HepG2 (cell line): ENCODE data around the gene RAMP1. TPM values are rescaled to one million over a fixed set of nuclear protein-coding genes. Genes with fewer than 3 reads are reported as not detected.

ENCODE experiments used
- ATAC-seq: fragments of 200-7000 bp; cut with Tn5 transposase; 3 replicates; pipeline ENCODE4 v1.9.1; 2020; ENCODE audit warnings: mild to moderate bottlenecking, moderate library complexity
- BruUV-seq: library from RNA; stranded (reverse); fragments of 400-500 nt; replicated peaks from 2 replicates; lab custom pipeline; 2021; lab: Mats Ljungman, UMichigan
- CTCF ChIA-PET: fragments of 300-600 bp; formaldehyde crosslinking; extraction: SDS; loops from one replicate; lab custom pipeline; 2021; ENCODE audit warnings: low total read pairs, inconsistent platforms, low intra/inter-chr PET ratio; lab: Yijun Ruan, JAX
- POLR2A ChIA-PET: fragments of 350-600 bp; sonication (Branson Sonifier 250); formaldehyde crosslinking; loops from one replicate; lab custom pipeline; 2020; ENCODE audit warnings: antibody characterized with exemption, inconsistent platforms; lab: Yijun Ruan, JAX
- DNase-seq: peaks from one replicate; pipeline ENCODE4 v3.0.0-alpha.2; 2015; ENCODE audit warnings: low spot score
- FAIRE-seq: peaks from 3 replicates; lab custom pipeline; 2011; peaks lifted over from hg19 to GRCh38; lab: Jason Lieb, UNC
- H2AFZ ChIP-seq: one replicate; pipeline ENCODE4 v1.6.1; 2011; ENCODE audit warnings: low read length, inconsistent platforms
- H3K27ac ChIP-seq: fragments of 300-600 bp; 3 replicates; pipeline ENCODE4 v1.8.0; 2011; ENCODE audit warnings: mixed run types, mild to moderate bottlenecking, mixed read lengths, low read length, inconsistent platforms; ENCODE audit not compliant: insufficient read depth; ENCODE audit errors: extremely low read length
- H3K27me3 ChIP-seq, 2 experiments: fragments of 200-600 bp in 1 of 2; 2 replicates in 1 of 2; 3 replicates in 1 of 2; pipeline versions ENCODE4 v1.6.0 to v1.8.0; 2011; ENCODE audit warnings: low read length in 2 of 2, mild to moderate bottlenecking in 2 of 2, moderate library complexity in 2 of 2, inconsistent platforms in 1 of 2; ENCODE audit not compliant: insufficient read depth in 2 of 2, control insufficient read depth in 1 of 2
- H3K36me3 ChIP-seq, 2 experiments: fragments of 200-600 bp in 1 of 2; replicated peaks in 1 of 2; 2 replicates in 1 of 2; 3 replicates in 1 of 2; pipeline versions ENCODE4 v1.5.1 to v1.8.0; 2011; ENCODE audit warnings: low read length in 2 of 2, inconsistent platforms in 1 of 2; ENCODE audit not compliant: insufficient read depth in 2 of 2, control insufficient read depth in 1 of 2
- H3K4me1 ChIP-seq: 2 replicates; pipeline ENCODE4 v1.5.1; 2012; ENCODE audit warnings: low read length, inconsistent platforms; ENCODE audit not compliant: insufficient read depth
- H3K4me2 ChIP-seq: 2 replicates; pipeline ENCODE4 v1.6.0; 2011; ENCODE audit warnings: low read depth, low read length, inconsistent platforms
- H3K4me3 ChIP-seq, 3 experiments: fragments of 200-600 bp in 1 of 3; sonication (generic), shearing (Covaris generic) in 1 of 3; replicated peaks in 1 of 3; 2 replicates each; pipeline ENCODE4 v1.5.1; 2011 to 2016; ENCODE audit warnings: low read length in 3 of 3, inconsistent platforms in 2 of 3, low read depth in 2 of 3, mild to moderate bottlenecking in 2 of 3, control low read depth in 1 of 3, mixed read lengths in 1 of 3; ENCODE audit not compliant: insufficient read depth in 1 of 3
- H3K79me2 ChIP-seq: one replicate; pipeline ENCODE4 v1.6.1; 2011; ENCODE audit warnings: low read length, inconsistent platforms; ENCODE audit not compliant: insufficient read depth
- H3K9ac ChIP-seq: 2 replicates; pipeline ENCODE4 v1.6.0; 2011; ENCODE audit warnings: mild to moderate bottlenecking, low read depth, low read length, inconsistent platforms; ENCODE audit not compliant: insufficient read depth
- H3K9me3 ChIP-seq: 2 replicates; pipeline ENCODE4 v1.5.1; 2012; ENCODE audit warnings: mild to moderate bottlenecking, low read length
- H4K20me1 ChIP-seq: 2 replicates; pipeline ENCODE4 v1.6.0; 2011; ENCODE audit warnings: inconsistent platforms, mild to moderate bottlenecking, low read length, moderate library complexity; ENCODE audit not compliant: insufficient read depth
- ARID5B ChIP-seq: IDR thresholded peaks from 2 replicates; pipeline ENCODE4 v1.4.0; 2020; ENCODE audit warnings: mild to moderate bottlenecking, missing genetic modification reagents
- ATF4 ChIP-seq, 2 experiments: fragments of 450-650 bp in 1 of 2; sonication (generic) in 1 of 2; formaldehyde crosslinking; IDR thresholded peaks; 2 replicates each; pipeline versions ENCODE4 v1.5.0 to v1.8.0; 2020 to 2022; ENCODE audit warnings: mild to moderate bottlenecking in 1 of 2, missing genetic modification reagents in 1 of 2
- CREBL2 ChIP-seq: sonication (generic); formaldehyde crosslinking; IDR thresholded peaks from 2 replicates; pipeline ENCODE4 v1.8.1; 2023; ENCODE audit warnings: missing genetic modification reagents, mild to moderate bottlenecking, borderline replicate concordance
- CTCF ChIP-seq: sonication (generic); formaldehyde crosslinking; IDR thresholded peaks from 2 replicates; pipeline ENCODE4 v1.5.0; 2020; ENCODE audit warnings: mild to moderate bottlenecking, missing genetic modification reagents, moderate library complexity
- FOXO1 ChIP-seq: sonication (generic); formaldehyde crosslinking; IDR thresholded peaks from 2 replicates; pipeline ENCODE4 v1.4.0; 2020; ENCODE audit warnings: missing genetic modification reagents
- LRRFIP1 ChIP-seq: sonication (generic); formaldehyde crosslinking; conservative IDR thresholded peaks from 2 replicates; pipeline ENCODE4 v1.4.0; 2020; ENCODE audit warnings: missing genetic modification reagents
- MIXL1 ChIP-seq: IDR thresholded peaks from 2 replicates; pipeline ENCODE4 v1.6.1; 2016
- MLX ChIP-seq: IDR thresholded peaks from 2 replicates; pipeline ENCODE4 v1.6.1; 2016
- PLRG1 ChIP-seq: fragments of 450-650 bp; conservative IDR thresholded peaks from 2 replicates; pipeline ENCODE4 v1.6.1; 2016
- SRY ChIP-seq: sonication (generic); formaldehyde crosslinking; IDR thresholded peaks from 2 replicates; pipeline ENCODE4 v1.8.0; 2022; ENCODE audit warnings: mild to moderate bottlenecking, missing genetic modification reagents
- YEATS2 ChIP-seq: sonication (generic); formaldehyde crosslinking; IDR thresholded peaks from 2 replicates; pipeline ENCODE4 v1.4.0; 2020; ENCODE audit warnings: missing genetic modification reagents, borderline replicate concordance
- ZEB1 ChIP-seq: IDR thresholded peaks from 2 replicates; pipeline ENCODE4 v1.6.1; 2012; ENCODE audit warnings: mild to moderate bottlenecking, low read depth, inconsistent platforms; ENCODE audit not compliant: insufficient replicate concordance
- ZNF143 ChIP-seq: sonication (generic); formaldehyde crosslinking; IDR thresholded peaks from 2 replicates; pipeline ENCODE4 v1.4.0; 2020; ENCODE audit warnings: missing genetic modification reagents
- ZNF468 ChIP-seq: sonication (generic); formaldehyde crosslinking; IDR thresholded peaks from 2 replicates; pipeline ENCODE4 v1.8.0; 2022; ENCODE audit warnings: mild to moderate bottlenecking, moderate library complexity, missing genetic modification reagents
- ZNF713 ChIP-seq: sonication (generic); formaldehyde crosslinking; IDR thresholded peaks from 2 replicates; pipeline ENCODE4 v1.4.0; 2020; ENCODE audit warnings: mild to moderate bottlenecking, missing genetic modification reagents
- ZNF773 ChIP-seq: sonication (generic); formaldehyde crosslinking; IDR thresholded peaks from 2 replicates; pipeline ENCODE4 v1.4.0; 2020; ENCODE audit warnings: missing genetic modification reagents, borderline replicate concordance
- WGBS: methylation state at CpG from one replicate; pipeline ENCODE4 v1.1.6; 2017; ENCODE audit warnings: low lambda C conversion rate; 5-methylcytosine and 5-hydroxymethylcytosine counted together
- in situ Hi-C: cut with HindIII; loops from 2 replicates; pipeline ENCODE4 v1.10.0; 2017; ENCODE audit warnings: low pct_unique_long_range_greater_than_20kb; ENCODE audit not compliant: extremely low pct_ligation_motif_present
- intact Hi-C: fragments of 100-400 bp; cut with micrococcal nuclease; formaldehyde crosslinking; loops from one replicate; pipeline ENCODE4 v1.10.0; 2022; ENCODE audit not compliant: unreplicated experiment
- polyA plus RNA-seq, 8 experiments: library from polyadenylated mRNA; depleted of rRNA in 3 of 8; stranded (reverse) in 7 of 8; unstranded in 1 of 8; fragments of >200 nt; fragmentation: Illumina TruSeq in 4 of 8; extraction: Trizol in 4 of 8; gene quantifications; 2 replicates each; pipeline versions ENCODE4 v1.2.1 to v1.2.3, GENCODE V29; 2011 to 2016; ENCODE audit warnings: low read depth in 4 of 8, missing spikeins in 1 of 8, mixed read lengths in 1 of 8; ENCODE audit not compliant: insufficient read depth in 1 of 8
- total RNA-seq, 5 experiments: library from RNA; depleted of rRNA; stranded (reverse); fragments of >200 nt; fragmentation: Illumina TruSeq; extraction: Trizol; gene quantifications; 2 replicates each; pipeline ENCODE4 v1.2.3, GENCODE V29; 2016; ENCODE audit warnings: low read depth in 1 of 5

Gene RAMP1
- total and polyA plus RNA-seq, 2 of the 13 experiments (the other 11 are each of a cell fraction or from before 2014, with no cell fraction given), result 0.29 to 0.61 TPM

- H3K4me3 ChIP-seq, result no peak overlapping the region
- H3K9me3 ChIP-seq, result no peaks in the 10 kb centered on the region
- DNase-seq, result no peak
- H3K36me3 ChIP-seq, result no peaks in the 10 kb centered on the region
- in situ Hi-C loops (no loop called here), intact Hi-C loops (no loop called here)
- ATAC-seq, result no peak
- ChIA-PET POLR2A (no interaction called here), CTCF (no interaction called here)
- H2AFZ ChIP-seq, result no peak overlapping the region
- H3K4me2 ChIP-seq, result no peak overlapping the region
- H4K20me1 ChIP-seq, result no peaks in the 10 kb centered on the region
- no peaks in the 10 kb centered on the region for H3K79me2 ChIP-seq
- no peak for FAIRE-seq
- WGBS, result 33% methylated on average over 7 of the region's 7 CpGs
- no peaks in the 10 kb centered on the region for H3K4me1 ChIP-seq
- peaks cover 3 to 58% of the 10 kb centered on the region in 2 experiments for H3K27me3 ChIP-seq
- H3K27ac ChIP-seq, result no peak overlapping the region
- H3K9ac ChIP-seq, result no peak overlapping the region
- BruUV-seq, result no TSS peak
- TF ChIP-seq CREBL2 (CRISPR knock-in tag) (no peak), LRRFIP1 (no peak), YEATS2 (CRISPR knock-in tag) (no peak), ZNF143 (CRISPR knock-in tag) (no peak), ZEB1 (no peak), FOXO1 (CRISPR knock-in tag) (no peak), MIXL1 (CRISPR knock-in tag) (no peak), SRY (no peak), ATF4 (CRISPR knock-in tag; IDR thresholded peaks at IDR 0.05) (no peak), PLRG1 (no peak), ZNF468 (no peak), CTCF (CRISPR knock-in tag) (no peak), MLX (CRISPR knock-in tag) (no peak), ARID5B (CRISPR knock-in tag) (no peak), ZNF713 (CRISPR knock-in tag) (no peak), ZNF773 (no peak)
Observed at GRCh38 chr2:237896507-237896892, 37.1 kb downstream of the RAMP1 start.
